Endometrium (tissue), 2 donors: Measurements from ENCODE around the gene PSAT1.

ENCODE experiments used
- FAIRE-seq: peaks from 2 replicates; lab custom pipeline; 2012; peaks lifted over from hg19 to GRCh38; lab: Jason Lieb, UNC
- donor health status: control.
- donor health status: control.

The PSAT1 gene

GRCh38 chr9:78292716-78293497 is 4.0 kb upstream of the PSAT1 start:
- no peak for FAIRE-seq

GRCh38 chr9:78294290-78295176 is 2.4 kb upstream of the PSAT1 start:
- FAIRE-seq = no peak

- FAIRE-seq = no peak
These were observed 1.7 kb upstream of the PSAT1 start for GRCh38 chr9:78295177-78295575.

GRCh38 chr9:78295731-78296130 is 1.2 kb upstream of the PSAT1 start:
- FAIRE-seq = no peak

DNA sequence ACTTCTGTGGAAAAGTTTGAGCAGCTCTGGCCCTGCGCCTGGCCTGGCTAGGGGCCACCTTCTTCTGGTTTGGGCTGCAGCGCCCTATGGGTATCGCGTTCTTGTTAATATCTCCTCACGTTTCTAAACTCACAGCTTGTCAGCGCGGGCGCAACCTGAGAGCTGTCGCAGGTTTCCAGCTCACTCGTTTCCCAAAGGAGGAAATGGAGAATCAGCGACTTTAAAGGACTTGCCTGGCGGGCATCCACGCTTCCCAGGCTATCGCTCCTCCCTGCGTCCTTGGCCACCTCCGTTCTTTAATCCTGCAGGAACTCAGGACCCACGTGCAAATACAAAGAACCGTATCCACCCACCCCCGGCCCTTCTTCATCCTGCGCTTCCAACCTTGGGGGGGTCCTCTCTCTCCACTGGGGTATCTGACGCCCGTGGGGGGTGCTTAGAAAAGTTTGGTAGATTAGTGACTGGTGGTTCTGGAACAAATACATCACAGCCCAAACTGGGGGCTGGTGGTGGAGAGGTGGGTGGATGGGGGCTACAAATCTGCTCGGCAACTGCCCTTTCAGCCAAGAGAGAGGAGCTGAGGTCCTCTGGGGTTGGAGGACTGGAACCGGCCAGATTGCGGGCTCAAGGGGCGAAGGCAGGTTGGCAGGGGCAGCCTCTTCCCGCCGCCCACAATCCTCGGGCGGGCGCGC is 578 bp upstream of the PSAT1 start:
- no peak for FAIRE-seq

DNA sequence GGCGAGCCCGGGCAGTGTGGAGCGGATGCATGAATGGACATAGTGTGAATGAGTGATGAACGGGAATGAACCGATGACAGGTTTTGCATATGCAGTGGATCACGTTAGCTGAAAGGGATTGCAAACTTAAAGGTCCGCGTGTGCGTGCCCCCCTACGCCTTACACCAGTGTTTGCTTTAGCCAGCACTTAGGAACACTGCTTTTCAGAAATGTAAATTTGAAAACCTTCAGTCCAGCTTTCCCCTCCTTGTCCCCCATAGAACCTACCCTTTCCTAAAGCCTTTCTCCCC is 692 bp downstream of the PSAT1 start:
- FAIRE-seq = no peak

DNA sequence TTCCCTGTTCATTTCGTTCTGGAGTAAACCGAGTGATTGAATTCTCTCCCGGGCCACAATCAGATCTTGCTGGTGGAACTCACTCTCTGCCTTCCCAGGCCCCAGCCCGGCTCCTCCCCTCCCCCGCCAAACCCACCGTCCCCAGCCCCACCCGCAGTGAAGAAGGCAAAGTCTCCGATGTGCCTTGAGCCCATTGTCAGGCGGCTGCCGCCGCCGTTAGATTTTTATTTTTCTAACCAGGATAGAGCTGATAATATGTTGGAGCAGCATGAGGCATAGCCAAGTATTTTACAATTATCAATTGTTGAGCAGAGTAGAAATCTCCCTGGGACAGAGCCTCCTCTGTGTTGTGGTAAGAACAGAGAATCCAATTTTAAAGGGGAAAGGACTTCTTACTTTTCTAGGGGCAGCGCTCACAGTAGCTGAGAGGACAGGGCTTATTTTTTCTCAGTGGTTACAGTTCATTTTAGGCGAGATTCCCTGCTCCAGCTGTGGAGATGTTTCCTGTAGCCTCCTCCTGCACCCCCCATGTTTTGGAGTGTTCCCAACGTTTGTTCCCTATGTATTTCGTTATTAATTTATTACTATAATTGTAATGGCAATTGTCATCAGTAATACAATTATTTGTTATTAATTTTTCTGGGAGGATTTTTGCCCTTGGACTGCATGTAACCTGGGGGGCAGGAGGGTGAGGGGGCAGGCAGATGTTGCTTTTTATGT is 1.3 kb downstream of the PSAT1 start:
- no peak for FAIRE-seq

DNA sequence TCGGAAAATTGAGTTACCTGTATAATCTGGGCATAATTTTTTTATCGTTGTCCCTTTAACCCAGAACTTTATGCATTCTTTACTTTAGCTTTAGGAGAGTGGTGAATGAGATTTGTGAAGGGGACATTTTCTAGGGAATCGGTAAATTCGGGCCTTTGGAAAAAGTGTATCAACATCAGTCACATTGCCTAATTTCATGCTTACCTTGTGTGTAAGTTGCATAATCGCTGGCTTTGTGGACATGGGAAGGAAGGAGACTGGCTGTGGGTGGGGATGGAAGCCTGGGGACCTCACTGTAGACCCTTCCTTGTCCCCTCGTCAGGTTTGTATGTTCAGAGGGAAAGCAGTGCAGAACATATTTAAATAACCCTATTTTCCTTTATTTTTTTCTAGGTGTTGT is 3.3 kb downstream of the PSAT1 start:
- no peak for FAIRE-seq

DNA sequence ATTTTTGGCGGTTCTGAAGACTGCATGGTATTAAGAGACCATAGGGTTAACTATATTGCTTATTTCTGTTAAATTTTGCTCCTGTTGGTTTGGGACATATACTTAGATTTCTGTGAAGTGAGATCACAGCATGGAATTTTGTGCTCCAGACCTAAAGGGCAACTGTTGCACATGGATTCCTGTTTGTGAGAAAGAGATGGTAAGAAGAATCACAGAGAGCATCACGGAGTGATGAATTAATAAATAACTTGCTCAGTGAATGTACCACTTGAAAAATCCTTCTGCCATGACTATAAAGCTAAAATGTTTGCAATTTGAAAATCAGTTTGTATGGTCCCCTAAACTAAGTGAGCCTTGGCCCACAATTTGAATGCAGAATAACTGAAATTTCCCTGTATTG is 4.5 kb downstream of the PSAT1 start:
- FAIRE-seq = no peak

- no peak for FAIRE-seq
These were observed 6.6 kb downstream of the PSAT1 start for GRCh38 chr9:78303377-78304062.

DNA sequence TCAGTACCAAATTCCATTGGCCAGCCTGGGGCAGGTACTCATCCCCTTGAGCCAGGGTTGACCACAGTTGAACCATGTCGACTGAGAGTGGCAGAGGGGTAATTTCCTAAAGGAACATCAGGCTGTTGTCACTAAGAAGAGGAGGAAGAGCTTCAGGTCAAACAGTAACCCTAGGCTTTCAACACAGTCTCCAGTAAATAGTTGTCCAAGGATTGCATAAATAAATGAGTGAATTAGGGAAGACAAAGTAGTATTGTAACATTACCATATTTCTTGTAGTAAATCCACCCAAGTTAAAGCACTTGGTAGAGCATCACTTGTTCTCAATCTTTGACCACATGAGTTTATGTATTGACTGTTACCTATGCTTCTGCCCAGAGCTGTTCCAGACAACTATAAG is 7.4 kb downstream of the PSAT1 start:
- no peak for FAIRE-seq

- no peak for FAIRE-seq
These were observed 9.5 kb downstream of the PSAT1 start for GRCh38 chr9:78306222-78307076.

DNA sequence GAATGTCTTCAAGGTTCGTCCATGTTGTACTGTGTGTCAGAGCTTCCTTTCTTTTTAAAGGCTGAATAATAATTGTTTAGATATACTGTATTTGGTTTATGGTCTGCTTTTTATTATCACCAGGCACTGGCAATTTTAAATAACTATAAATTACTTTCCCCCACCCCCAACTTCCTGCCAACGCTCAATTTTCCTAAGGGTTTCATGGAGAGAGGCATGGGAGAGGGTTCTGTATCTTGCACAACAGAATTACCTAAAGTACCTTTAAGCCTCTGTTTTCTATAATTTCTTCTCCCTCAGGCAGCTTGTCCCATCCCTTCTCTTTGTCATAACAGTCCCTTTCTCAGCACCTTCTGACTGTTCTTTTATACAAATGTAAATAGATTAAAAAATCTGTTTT is 10.4 kb downstream of the PSAT1 start:
- FAIRE-seq = no peak

GRCh38 chr9:78309066-78309465 is 12.1 kb downstream of the PSAT1 start:
- FAIRE-seq = no peak

- FAIRE-seq = no peak
These were observed 14.2 kb downstream of the PSAT1 start for GRCh38 chr9:78311075-78311474.

GRCh38 chr9:78311886-78312524 is 15.1 kb downstream of the PSAT1 start:
- FAIRE-seq = no peak

GRCh38 chr9:78314550-78314949 is 17.6 kb downstream of the PSAT1 start:
- no peak for FAIRE-seq

- no peak for FAIRE-seq
These were observed 18.3 kb downstream of the PSAT1 start for GRCh38 chr9:78314953-78315870.
